ENCODE measurements around the gene ZEB2.

DNA sequence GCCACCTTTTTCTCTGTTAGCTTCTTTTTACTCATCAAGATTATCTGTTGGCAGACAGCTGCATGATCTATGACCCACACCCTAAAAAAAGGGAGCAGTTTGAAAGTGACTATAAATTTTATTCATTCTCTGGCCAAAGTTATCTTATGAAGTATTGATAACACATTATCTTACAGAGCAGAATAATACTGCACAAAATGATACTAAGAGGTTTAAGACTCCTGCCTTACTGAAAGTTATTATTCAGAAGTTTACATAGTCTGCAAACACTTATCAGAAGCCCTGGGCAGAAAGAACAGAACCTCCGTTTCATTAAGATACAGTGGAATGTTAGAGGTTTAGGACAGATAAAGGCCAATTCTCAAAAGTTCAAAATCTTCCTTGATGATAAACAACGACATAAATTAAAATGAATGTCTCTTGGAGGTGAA lies 78.2 kb downstream of the ZEB2 start:
- TF ChIP-seq EP300 (IDR thresholded peaks at IDR 0.05) (no peak), POLR2A (IDR thresholded peaks at IDR 0.05) (no peak), POLR2AphosphoS5 (IDR thresholded peaks at IDR 0.05) (no peak)
- TF ChIP-seq, protein P1, sequence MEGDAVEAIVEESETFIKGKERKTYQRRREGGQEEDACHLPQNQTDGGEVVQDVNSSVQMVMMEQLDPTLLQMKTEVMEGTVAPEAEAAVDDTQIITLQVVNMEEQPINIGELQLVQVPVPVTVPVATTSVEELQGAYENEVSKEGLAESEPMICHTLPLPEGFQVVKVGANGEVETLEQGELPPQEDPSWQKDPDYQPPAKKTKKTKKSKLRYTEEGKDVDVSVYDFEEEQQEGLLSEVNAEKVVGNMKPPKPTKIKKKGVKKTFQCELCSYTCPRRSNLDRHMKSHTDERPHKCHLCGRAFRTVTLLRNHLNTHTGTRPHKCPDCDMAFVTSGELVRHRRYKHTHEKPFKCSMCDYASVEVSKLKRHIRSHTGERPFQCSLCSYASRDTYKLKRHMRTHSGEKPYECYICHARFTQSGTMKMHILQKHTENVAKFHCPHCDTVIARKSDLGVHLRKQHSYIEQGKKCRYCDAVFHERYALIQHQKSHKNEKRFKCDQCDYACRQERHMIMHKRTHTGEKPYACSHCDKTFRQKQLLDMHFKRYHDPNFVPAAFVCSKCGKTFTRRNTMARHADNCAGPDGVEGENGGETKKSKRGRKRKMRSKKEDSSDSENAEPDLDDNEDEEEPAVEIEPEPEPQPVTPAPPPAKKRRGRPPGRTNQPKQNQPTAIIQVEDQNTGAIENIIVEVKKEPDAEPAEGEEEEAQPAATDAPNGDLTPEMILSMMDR (IDR thresholded peaks at IDR 0.05): no peak
